PC-9 (cell line): ENCODE measurements around the gene ERCC1. TPM values are rescaled to one million over a fixed set of nuclear protein-coding genes. Genes with fewer than 3 reads are reported as not detected.

Experiments
- BruUV-seq: library from RNA; stranded (reverse); fragments of 400-500 nt; replicated peaks from 2 replicates; lab custom pipeline; 2021; lab: Mats Ljungman, UMichigan
- CTCF ChIA-PET: fragments of 300-600 bp; sonication (Branson Sonifier 250); formaldehyde crosslinking; loops from one replicate; lab custom pipeline; 2022; ENCODE audit warnings: antibody characterized with exemption; lab: Charles Lee
- POLR2A ChIA-PET: fragments of 300-600 bp; sonication (Branson Sonifier 250); formaldehyde crosslinking; loops from one replicate; lab custom pipeline; 2022; ENCODE audit warnings: antibody characterized with exemption; ENCODE audit not compliant: unreplicated experiment; lab: Charles Lee
- DNase-seq, 2 experiments: peaks; one replicate each; pipeline versions ENCODE4 v3.0.0 to v3.0.0-alpha.2; 2015 to 2022; ENCODE audit warnings: mixed read lengths in 1 of 2
- H2AFZ ChIP-seq: fragments of 200-600 bp; sonication (generic); 2 replicates; pipeline ENCODE4 v1.8.1; 2017; ENCODE audit warnings: antibody characterized with exemption
- H3F3A ChIP-seq: fragments of 200-600 bp; sonication (generic); 2 replicates; pipeline ENCODE4 v1.8.1; 2017; ENCODE audit warnings: antibody characterized with exemption, mild to moderate bottlenecking, low read depth; ENCODE audit not compliant: insufficient read depth
- H3K27ac ChIP-seq: fragments of 200-600 bp; sonication (generic); 2 replicates; pipeline ENCODE4 v1.6.1; 2016; ENCODE audit warnings: mixed run types
- H3K27me3 ChIP-seq: fragments of 200-600 bp; sonication (generic); 2 replicates; pipeline ENCODE4 v1.6.1; 2016; ENCODE audit warnings: low read depth, mixed run types; ENCODE audit not compliant: insufficient read depth
- H3K36me3 ChIP-seq: fragments of 200-600 bp; sonication (generic); 2 replicates; pipeline ENCODE4 v1.6.1; 2016; ENCODE audit warnings: low read depth, mixed run types
- H3K4me1 ChIP-seq: fragments of 200-600 bp; sonication (generic); replicated peaks from 2 replicates; pipeline ENCODE4 v1.6.1; 2016; ENCODE audit warnings: mixed run types; ENCODE audit not compliant: insufficient read depth
- H3K4me2 ChIP-seq: fragments of 200-600 bp; sonication (generic); 2 replicates; pipeline ENCODE4 v1.6.1; 2017; ENCODE audit warnings: mixed run types
- H3K4me3 ChIP-seq: fragments of 200-600 bp; sonication (generic); 2 replicates; pipeline ENCODE4 v1.6.1; 2016; ENCODE audit warnings: mixed run types
- H3K79me2 ChIP-seq: fragments of 200-600 bp; sonication (generic); 2 replicates; pipeline ENCODE4 v1.6.1; 2017; ENCODE audit warnings: low read depth, mixed run types
- H3K9me2 ChIP-seq: fragments of 200-600 bp; sonication (generic); 2 replicates; pipeline ENCODE4 v1.8.1; 2017; ENCODE audit warnings: mild to moderate bottlenecking; ENCODE audit not compliant: insufficient read depth
- H3K9me3 ChIP-seq: fragments of 200-600 bp; sonication (generic); 2 replicates; pipeline ENCODE4 v1.8.1; 2016; ENCODE audit warnings: low read depth; ENCODE audit not compliant: insufficient read depth
- H4K20me1 ChIP-seq: fragments of 200-600 bp; sonication (generic); 2 replicates; pipeline ENCODE4 v1.8.1; 2017; ENCODE audit not compliant: insufficient read depth
- EZH2 ChIP-seq: fragments of 200-600 bp; sonication (generic); IDR thresholded peaks from 2 replicates; pipeline ENCODE4 v1.8.0; 2017; ENCODE audit warnings: antibody characterized with exemption, low read depth
- intact Hi-C: fragments of 100-400 bp; cut with micrococcal nuclease; formaldehyde crosslinking; loops from one replicate; pipeline ENCODE4 v1.10.0; 2022; ENCODE audit not compliant: unreplicated experiment
- total RNA-seq: library from RNA; stranded (reverse); gene quantifications from 2 replicates; pipeline ENCODE4 v1.2.3, GENCODE V29; 2021
- TF ChIP-seq, protein P1 (sequence below): fragments of 200-600 bp; sonication (generic); conservative IDR thresholded peaks from 2 replicates; pipeline ENCODE4 v1.6.1; 2017; ENCODE audit warnings: mixed run types, antibody characterized with exemption, mild to moderate bottlenecking, moderate library complexity

Gene ERCC1
- total RNA-seq, 1 experiment from 2014 or later: 102 TPM

DNA sequence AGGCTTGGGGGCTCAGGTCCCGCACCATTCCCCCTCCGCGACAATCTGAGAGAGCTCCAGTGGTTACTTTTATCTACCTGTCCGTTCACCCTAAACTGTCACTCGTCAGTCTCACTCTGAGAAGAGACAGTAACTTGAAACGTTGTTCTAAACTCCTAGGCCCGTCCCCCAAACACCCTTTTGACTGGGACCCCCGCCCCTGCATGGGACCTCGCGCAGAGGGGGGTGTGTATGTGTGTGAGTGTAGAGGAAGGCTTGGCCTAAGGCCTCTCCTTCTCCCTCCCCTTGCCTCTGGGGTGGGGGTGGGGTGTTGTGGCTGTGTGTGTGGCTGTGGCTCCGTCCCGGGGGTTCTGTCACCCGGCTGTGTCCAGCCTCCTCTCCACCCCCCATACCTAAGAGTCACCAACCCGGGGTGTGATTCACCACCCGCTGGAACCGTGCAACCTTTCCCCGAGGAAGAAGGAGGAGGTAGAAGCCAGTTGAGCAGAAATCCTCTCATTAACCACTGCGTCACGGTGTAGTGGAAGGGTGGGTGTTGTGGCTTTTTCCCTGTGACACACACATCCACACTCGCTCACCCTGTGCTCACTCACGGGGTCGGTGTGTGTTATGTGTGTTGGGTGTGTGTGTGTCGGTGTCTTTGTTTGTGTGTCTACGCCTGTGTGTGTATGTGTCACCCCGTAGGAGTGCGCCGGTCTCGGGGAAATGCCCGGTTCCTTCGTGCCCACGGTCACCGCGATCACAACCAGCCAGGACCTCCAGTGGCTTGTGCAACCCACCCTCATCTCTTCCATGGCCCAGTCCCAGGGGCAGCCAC lies 46.4 kb upstream of the ERCC1 start:
- Histone ChIP-seq H3K27ac (peak overlapping the region; percentile 72), H3K36me3 (no peaks in the 10 kb centered on the region), H3K4me2 (peak overlapping the region; percentile 100), H3F3A (peaks cover 40% of the 10 kb centered on the region; the same call in 1 of the 2 replicates), H3K79me2 (no peaks in the 10 kb centered on the region), H3K4me1 (peaks cover 19% of the 10 kb centered on the region), H3K9me3 (no peaks in the 10 kb centered on the region), H2AFZ (peak overlapping the region; percentile 94), H4K20me1 (no peaks in the 10 kb centered on the region; the same call in 1 of the 2 replicates), H3K9me2 (no peaks in the 10 kb centered on the region), H3K4me3 (peak overlapping the region; percentile 82), H3K27me3 (no peaks in the 10 kb centered on the region)
- POLR2A ChIA-PET: interaction anchor here (0.6 to 1.4 kb wide), 7 partner anchors 8 to 226 kb away, joined by 3 to 14 read pairs (median 6); no protein-coding TSS in a partner anchor
- intact Hi-C loops: loop anchor here (2.0 kb wide), 1 partner anchor 27 kb away; no protein-coding TSS in a partner anchor
- DNase-seq: peak; percentile 74 to 82
- TF ChIP-seq, protein P1, sequence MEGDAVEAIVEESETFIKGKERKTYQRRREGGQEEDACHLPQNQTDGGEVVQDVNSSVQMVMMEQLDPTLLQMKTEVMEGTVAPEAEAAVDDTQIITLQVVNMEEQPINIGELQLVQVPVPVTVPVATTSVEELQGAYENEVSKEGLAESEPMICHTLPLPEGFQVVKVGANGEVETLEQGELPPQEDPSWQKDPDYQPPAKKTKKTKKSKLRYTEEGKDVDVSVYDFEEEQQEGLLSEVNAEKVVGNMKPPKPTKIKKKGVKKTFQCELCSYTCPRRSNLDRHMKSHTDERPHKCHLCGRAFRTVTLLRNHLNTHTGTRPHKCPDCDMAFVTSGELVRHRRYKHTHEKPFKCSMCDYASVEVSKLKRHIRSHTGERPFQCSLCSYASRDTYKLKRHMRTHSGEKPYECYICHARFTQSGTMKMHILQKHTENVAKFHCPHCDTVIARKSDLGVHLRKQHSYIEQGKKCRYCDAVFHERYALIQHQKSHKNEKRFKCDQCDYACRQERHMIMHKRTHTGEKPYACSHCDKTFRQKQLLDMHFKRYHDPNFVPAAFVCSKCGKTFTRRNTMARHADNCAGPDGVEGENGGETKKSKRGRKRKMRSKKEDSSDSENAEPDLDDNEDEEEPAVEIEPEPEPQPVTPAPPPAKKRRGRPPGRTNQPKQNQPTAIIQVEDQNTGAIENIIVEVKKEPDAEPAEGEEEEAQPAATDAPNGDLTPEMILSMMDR: no peak
- no peak for TF ChIP-seq EZH2
- CTCF ChIA-PET: interaction anchor here (0.5 to 1.4 kb wide), 3 partner anchors 16 to 387 kb away, joined by 3 to 5 read pairs (median 3); no protein-coding TSS in a partner anchor
- BruUV-seq: no TSS peak

DNA sequence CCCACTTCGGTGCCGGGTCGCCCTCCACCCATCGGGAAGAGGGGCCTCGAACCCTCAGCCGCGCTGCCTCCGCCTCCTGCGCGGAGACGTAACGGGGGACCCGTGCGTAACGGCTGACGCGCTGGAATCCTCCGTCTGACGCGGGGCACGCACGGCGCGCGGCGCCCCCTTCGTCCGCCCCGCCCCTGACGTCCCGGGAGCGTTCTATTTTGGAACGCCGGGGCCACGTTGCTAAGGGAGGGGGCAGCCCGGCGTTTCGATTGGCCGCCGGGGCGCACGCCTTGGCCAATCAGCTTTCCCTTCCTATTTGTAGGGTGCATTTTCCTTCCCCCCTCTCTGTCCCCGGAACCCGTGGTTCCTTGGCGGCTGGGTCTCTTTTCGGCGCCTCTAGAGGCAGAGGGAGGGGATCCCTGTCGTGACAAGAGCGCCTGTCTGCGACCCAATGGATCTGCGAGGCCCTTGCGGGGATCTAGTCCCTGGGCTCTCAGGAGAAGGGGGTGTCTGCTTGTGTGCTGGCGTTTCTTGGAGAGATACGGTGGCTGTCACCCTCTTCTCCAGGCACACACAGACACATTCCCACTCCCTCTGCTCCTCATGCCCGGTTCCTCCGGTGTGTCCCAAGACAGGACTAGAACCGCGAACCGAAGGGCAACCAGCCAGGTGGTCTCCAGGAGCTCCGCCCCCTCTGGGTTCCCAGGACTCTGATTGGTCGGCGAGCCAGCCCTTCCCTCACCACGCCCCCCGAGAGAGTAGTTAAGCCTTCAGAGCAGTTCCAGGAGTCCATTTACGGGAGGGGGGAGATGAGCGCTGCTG lies 45.6 kb upstream of the ERCC1 start:
- H3K4me1 ChIP-seq: peaks cover 19% of the 10 kb centered on the region
- POLR2A ChIA-PET: interaction anchor here (0.6 to 1.4 kb wide), 11 partner anchors 9 to 1991 kb away, joined by 3 to 14 read pairs (median 5); no protein-coding TSS in a partner anchor
- no peaks in the 10 kb centered on the region for H3K27me3 ChIP-seq
- peak; percentile 85 to 95 for DNase-seq
- BruUV-seq: no TSS peak
- CTCF ChIA-PET: interaction anchor here (0.6 to 1.6 kb wide), 4 partner anchors 9 to 174 kb away, joined by 3 to 6 read pairs (median 6); no protein-coding TSS in a partner anchor
- no peaks in the 10 kb centered on the region for H3K36me3 ChIP-seq
- peak overlapping the region; percentile 72 for H3K27ac ChIP-seq
- no peaks in the 10 kb centered on the region for H3K9me2 ChIP-seq
- H4K20me1 ChIP-seq: no peaks in the 10 kb centered on the region; the same call in 1 of the 2 replicates
- peak overlapping the region; percentile 100 for H3K4me2 ChIP-seq
- H3K9me3 ChIP-seq: no peaks in the 10 kb centered on the region
- TF ChIP-seq, protein P1: peak; percentile 29; the same call in 1 of the 2 replicates
- TF ChIP-seq EZH2: no peak
- intact Hi-C loops: loop anchor here (2.0 kb wide), 1 partner anchor 27 kb away; no protein-coding TSS in a partner anchor
- H3F3A ChIP-seq: peaks cover 44% of the 10 kb centered on the region; the same call in 1 of the 2 replicates
- no peaks in the 10 kb centered on the region for H3K79me2 ChIP-seq
- peak overlapping the region; percentile 82 for H3K4me3 ChIP-seq
- peak overlapping the region; percentile 94 for H2AFZ ChIP-seq

DNA sequence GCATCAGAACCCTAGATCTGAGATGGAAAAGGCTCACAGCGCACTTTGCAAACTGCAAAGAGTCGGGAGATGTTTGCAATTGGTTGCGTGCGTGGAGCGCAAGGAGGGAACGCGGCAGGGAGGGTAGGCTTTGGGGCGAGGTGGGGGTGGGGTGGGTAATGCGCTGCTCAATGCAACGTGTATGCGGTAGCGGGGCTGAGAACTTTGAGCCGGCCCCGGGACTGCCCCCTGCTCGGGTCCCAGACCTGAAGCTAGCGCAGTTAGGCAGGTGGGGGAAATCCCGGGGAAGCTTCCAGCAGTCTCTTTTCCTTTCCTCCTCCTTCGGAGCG lies 45.0 kb upstream of the ERCC1 start:
- Histone ChIP-seq H3K27ac (peak overlapping the region; percentile 38), H3K4me1 (peaks cover 19% of the 10 kb centered on the region), H3K36me3 (no peaks in the 10 kb centered on the region), H3K4me3 (peak overlapping the region; percentile 82), H3K9me3 (no peaks in the 10 kb centered on the region), H3K4me2 (peak overlapping the region; percentile 100), H3K79me2 (no peaks in the 10 kb centered on the region), H2AFZ (peak overlapping the region; percentile 81), H4K20me1 (no peaks in the 10 kb centered on the region; the same call in 1 of the 2 replicates), H3K9me2 (no peaks in the 10 kb centered on the region), H3K27me3 (no peaks in the 10 kb centered on the region), H3F3A (peaks cover 50% of the 10 kb centered on the region; the same call in 1 of the 2 replicates)
- ChIA-PET POLR2A (interaction anchor here (0.6 to 1.4 kb wide), 4 partner anchors 10 to 1012 kb away, joined by 3 to 14 read pairs (median 5); no protein-coding TSS in a partner anchor), CTCF (interaction anchor here (0.6 to 1.6 kb wide), 3 partner anchors 10 to 31 kb away, joined by 3 to 6 read pairs (median 3); no protein-coding TSS in a partner anchor)
- intact Hi-C loops: loop anchor here (2.0 kb wide), 1 partner anchor 26 kb away; no protein-coding TSS in a partner anchor
- DNase-seq: peak in 1 of 2 experiments; percentile 43
- TF ChIP-seq, protein P1: no peak
- no peak for TF ChIP-seq EZH2
- BruUV-seq: TSS peak; percentile 76
